PC-9 (cell line): ENCODE results near the gene IL1RAPL1.

ENCODE experiments used
- EZH2 ChIP-seq: fragments of 200-600 bp; sonication (generic); IDR thresholded peaks from 2 replicates; pipeline ENCODE4 v1.8.0; 2017; ENCODE audit warnings: antibody characterized with exemption, low read depth
- TF ChIP-seq, protein P1 (sequence below): fragments of 200-600 bp; sonication (generic); conservative IDR thresholded peaks from 2 replicates; pipeline ENCODE4 v1.6.1; 2017; ENCODE audit warnings: mixed run types, antibody characterized with exemption, mild to moderate bottlenecking, moderate library complexity

DNA sequence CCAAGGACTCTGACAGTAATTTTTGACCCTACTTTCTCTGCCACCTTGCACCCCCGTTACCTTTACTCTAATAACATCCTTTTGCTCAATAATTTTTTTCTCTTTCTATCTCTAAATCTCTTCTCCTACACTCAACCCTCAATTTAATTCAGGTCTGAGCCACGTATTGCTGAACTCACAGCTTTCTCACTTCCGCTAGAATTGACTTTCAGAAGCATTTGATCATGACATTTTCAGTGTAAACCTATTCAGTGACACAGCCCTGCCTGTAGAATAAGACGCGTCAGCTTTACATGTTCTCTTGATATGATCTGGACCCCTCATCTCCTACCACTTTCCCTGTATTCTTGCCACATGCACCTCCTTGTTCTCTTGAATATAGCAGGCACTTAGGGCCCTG lies 1188.6 kb downstream of the IL1RAPL1 start:
- no peak for TF ChIP-seq EZH2
- TF ChIP-seq, protein P1, sequence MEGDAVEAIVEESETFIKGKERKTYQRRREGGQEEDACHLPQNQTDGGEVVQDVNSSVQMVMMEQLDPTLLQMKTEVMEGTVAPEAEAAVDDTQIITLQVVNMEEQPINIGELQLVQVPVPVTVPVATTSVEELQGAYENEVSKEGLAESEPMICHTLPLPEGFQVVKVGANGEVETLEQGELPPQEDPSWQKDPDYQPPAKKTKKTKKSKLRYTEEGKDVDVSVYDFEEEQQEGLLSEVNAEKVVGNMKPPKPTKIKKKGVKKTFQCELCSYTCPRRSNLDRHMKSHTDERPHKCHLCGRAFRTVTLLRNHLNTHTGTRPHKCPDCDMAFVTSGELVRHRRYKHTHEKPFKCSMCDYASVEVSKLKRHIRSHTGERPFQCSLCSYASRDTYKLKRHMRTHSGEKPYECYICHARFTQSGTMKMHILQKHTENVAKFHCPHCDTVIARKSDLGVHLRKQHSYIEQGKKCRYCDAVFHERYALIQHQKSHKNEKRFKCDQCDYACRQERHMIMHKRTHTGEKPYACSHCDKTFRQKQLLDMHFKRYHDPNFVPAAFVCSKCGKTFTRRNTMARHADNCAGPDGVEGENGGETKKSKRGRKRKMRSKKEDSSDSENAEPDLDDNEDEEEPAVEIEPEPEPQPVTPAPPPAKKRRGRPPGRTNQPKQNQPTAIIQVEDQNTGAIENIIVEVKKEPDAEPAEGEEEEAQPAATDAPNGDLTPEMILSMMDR = no peak
